ENCODE measurements around the gene ZRANB3.

DNA sequence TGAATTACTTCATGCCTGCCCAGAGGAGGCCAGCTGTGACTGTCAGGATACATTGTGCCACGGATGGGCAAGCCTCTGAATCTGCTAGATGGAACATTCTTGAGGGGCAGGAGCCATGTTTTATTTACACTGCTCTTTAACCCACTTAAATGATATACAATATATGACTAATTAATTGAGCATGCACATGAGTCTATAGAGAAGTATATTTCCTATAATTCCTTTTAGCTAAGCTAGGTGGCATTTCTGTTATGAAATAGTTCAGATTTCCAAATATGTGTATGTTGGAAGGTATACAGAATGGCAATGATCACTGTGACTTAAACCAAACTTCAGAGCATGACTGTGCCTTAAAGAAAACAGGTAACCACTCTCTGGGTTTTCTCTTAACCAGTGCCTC is 347.2 kb downstream of the ZRANB3 start:
- TF ChIP-seq, protein P1, sequence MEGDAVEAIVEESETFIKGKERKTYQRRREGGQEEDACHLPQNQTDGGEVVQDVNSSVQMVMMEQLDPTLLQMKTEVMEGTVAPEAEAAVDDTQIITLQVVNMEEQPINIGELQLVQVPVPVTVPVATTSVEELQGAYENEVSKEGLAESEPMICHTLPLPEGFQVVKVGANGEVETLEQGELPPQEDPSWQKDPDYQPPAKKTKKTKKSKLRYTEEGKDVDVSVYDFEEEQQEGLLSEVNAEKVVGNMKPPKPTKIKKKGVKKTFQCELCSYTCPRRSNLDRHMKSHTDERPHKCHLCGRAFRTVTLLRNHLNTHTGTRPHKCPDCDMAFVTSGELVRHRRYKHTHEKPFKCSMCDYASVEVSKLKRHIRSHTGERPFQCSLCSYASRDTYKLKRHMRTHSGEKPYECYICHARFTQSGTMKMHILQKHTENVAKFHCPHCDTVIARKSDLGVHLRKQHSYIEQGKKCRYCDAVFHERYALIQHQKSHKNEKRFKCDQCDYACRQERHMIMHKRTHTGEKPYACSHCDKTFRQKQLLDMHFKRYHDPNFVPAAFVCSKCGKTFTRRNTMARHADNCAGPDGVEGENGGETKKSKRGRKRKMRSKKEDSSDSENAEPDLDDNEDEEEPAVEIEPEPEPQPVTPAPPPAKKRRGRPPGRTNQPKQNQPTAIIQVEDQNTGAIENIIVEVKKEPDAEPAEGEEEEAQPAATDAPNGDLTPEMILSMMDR (conservative IDR thresholded peaks at IDR 0.05; ENCODE audit: low read length), result no peak
- no peak for TF ChIP-seq EZH2phosphoT487 (IDR thresholded peaks at IDR 0.05; ENCODE audit: borderline replicate concordance, low read depth, low read length)

Data from OCI-LY7 (cell line).